Mesenchymal stem cell (in vitro differentiated cells and primary cell): Measurements from ENCODE around the gene GPR26.

Source experiments
- DNase-seq: peaks from one replicate; pipeline ENCODE4 v3.0.0-alpha.2; 2013
- H2AFZ ChIP-seq: one replicate; pipeline ENCODE4 v1.6.1; 2013; ENCODE audit warnings: low read depth, mild to moderate bottlenecking, control low read depth, inconsistent platforms, low read length, moderate library complexity
- H2AK5ac ChIP-seq: 2 replicates; pipeline ENCODE4 v1.6.1; 2013; ENCODE audit warnings: low read length, moderate library complexity, mild to moderate bottlenecking, inconsistent platforms; ENCODE audit not compliant: severe bottlenecking
- H2BK120ac ChIP-seq: one replicate; pipeline ENCODE4 v1.6.1; 2013; ENCODE audit warnings: low read depth, mild to moderate bottlenecking, inconsistent platforms, low read length, moderate library complexity
- H2BK12ac ChIP-seq, 2 experiments: one replicate each; pipeline ENCODE4 v1.6.1; 2013; ENCODE audit warnings: inconsistent platforms in 2 of 2, low read length in 2 of 2, mild to moderate bottlenecking in 2 of 2, moderate library complexity in 2 of 2, control low read depth in 1 of 2
- H2BK15ac ChIP-seq: one replicate; pipeline ENCODE4 v1.6.1; 2013; ENCODE audit warnings: mild to moderate bottlenecking, low read depth, inconsistent platforms; ENCODE audit not compliant: poor library complexity, severe bottlenecking
- H2BK5ac ChIP-seq: 2 replicates; pipeline ENCODE4 v1.6.1; 2013; ENCODE audit warnings: low read depth, mild to moderate bottlenecking, low read length, control low read depth, inconsistent platforms; ENCODE audit not compliant: poor library complexity, severe bottlenecking
- H3K14ac ChIP-seq, 2 experiments: one replicate each; pipeline ENCODE4 v1.6.1; 2013; ENCODE audit warnings: inconsistent platforms in 2 of 2, low read length in 2 of 2, control low read depth in 1 of 2, mild to moderate bottlenecking in 1 of 2, moderate library complexity in 1 of 2
- H3K18ac ChIP-seq, 2 experiments: one replicate each; pipeline ENCODE4 v1.6.1; 2013; ENCODE audit warnings: inconsistent platforms in 2 of 2, low read length in 2 of 2, control low read depth in 1 of 2, low read depth in 1 of 2, mild to moderate bottlenecking in 1 of 2
- H3K23ac ChIP-seq, 2 experiments: one replicate each; pipeline ENCODE4 v1.6.1; 2013; ENCODE audit warnings: inconsistent platforms in 2 of 2, low read length in 2 of 2, mild to moderate bottlenecking in 2 of 2, moderate library complexity in 2 of 2, control low read depth in 1 of 2
- H3K27ac ChIP-seq: 2 replicates; pipeline ENCODE4 v1.5.1; 2013; ENCODE audit warnings: mild to moderate bottlenecking, moderate library complexity, low read length, control low read depth, inconsistent platforms; ENCODE audit not compliant: poor library complexity, severe bottlenecking
- H3K27me3 ChIP-seq, 2 experiments: 2 replicates each; pipeline versions ENCODE4 v1.6.1 to v1.7.0; 2013; ENCODE audit warnings: low read length in 2 of 2, mild to moderate bottlenecking in 2 of 2, moderate library complexity in 2 of 2, control low read depth in 1 of 2, inconsistent platforms in 1 of 2; ENCODE audit not compliant: control insufficient read depth in 1 of 2, insufficient read depth in 1 of 2
- H3K36me3 ChIP-seq, 2 experiments: 2 replicates each; pipeline versions ENCODE4 v1.6.1 to v1.7.0; 2013; ENCODE audit warnings: low read length in 2 of 2, control low read depth in 1 of 2, inconsistent platforms in 1 of 2, low read depth in 1 of 2, mild to moderate bottlenecking in 1 of 2; ENCODE audit not compliant: insufficient read depth in 2 of 2, control insufficient read depth in 1 of 2
- H3K4ac ChIP-seq, 2 experiments: one replicate each; pipeline ENCODE4 v1.6.1; 2013; ENCODE audit warnings: inconsistent platforms in 2 of 2, low read length in 2 of 2, mild to moderate bottlenecking in 2 of 2, moderate library complexity in 2 of 2, control low read depth in 1 of 2, low read depth in 1 of 2
- H3K4me1 ChIP-seq: 2 replicates; pipeline ENCODE4 v1.6.1; 2013; ENCODE audit warnings: low read depth, low read length, control low read depth; ENCODE audit not compliant: control insufficient read depth, insufficient read depth
- H3K4me2 ChIP-seq: 2 replicates; pipeline ENCODE4 v1.6.1; 2013; ENCODE audit warnings: low read length, mild to moderate bottlenecking, inconsistent platforms; ENCODE audit not compliant: poor library complexity, severe bottlenecking
- H3K4me3 ChIP-seq, 2 experiments: 2 replicates each; pipeline versions ENCODE4 v1.5.1 to v1.7.0; 2013; ENCODE audit warnings: low read length in 2 of 2, mild to moderate bottlenecking in 2 of 2, control low read depth in 1 of 2, low read depth in 1 of 2; ENCODE audit not compliant: insufficient read depth in 1 of 2
- H3K79me1 ChIP-seq: replicated peaks from 2 replicates; pipeline ENCODE4 v1.6.1; 2013; ENCODE audit warnings: mild to moderate bottlenecking, control low read depth, low read length, inconsistent platforms; ENCODE audit not compliant: poor library complexity, severe bottlenecking
- H3K9ac ChIP-seq: 2 replicates; pipeline ENCODE4 v1.7.0; 2013; ENCODE audit warnings: mild to moderate bottlenecking, low read length, moderate library complexity
- H3K9me3 ChIP-seq: 2 replicates; pipeline ENCODE4 v1.7.0; 2013; ENCODE audit warnings: mild to moderate bottlenecking, low read length; ENCODE audit not compliant: control insufficient read depth
- H4K8ac ChIP-seq: one replicate; pipeline ENCODE4 v1.6.1; 2013; ENCODE audit warnings: inconsistent platforms, mild to moderate bottlenecking, low read length, moderate library complexity
- H4K91ac ChIP-seq: one replicate; pipeline ENCODE4 v1.6.1; 2013; ENCODE audit warnings: mild to moderate bottlenecking, low read length, inconsistent platforms
- WGBS: methylation state at CpG from one replicate; pipeline ENCODE4 v1.1.7; 2013; ENCODE audit warnings: mixed read lengths; 5-methylcytosine and 5-hydroxymethylcytosine counted together

The GPR26 gene

GRCh38 chr10:123645016-123645415 lies 21.1 kb upstream of the GPR26 start:
- no peak overlapping the region for H3K4me2 ChIP-seq
- no peaks in the 10 kb centered on the region for H3K9me3 ChIP-seq
- H3K27me3 ChIP-seq, result peaks cover 0 to 66% of the 10 kb centered on the region in 2 experiments
- no peak overlapping the region for H3K4ac ChIP-seq
- no peak overlapping the region for H2AFZ ChIP-seq
- no peak for DNase-seq
- H4K91ac ChIP-seq, result no peak overlapping the region
- H3K4me3 ChIP-seq, result no peak overlapping the region
- H3K4me1 ChIP-seq, result no peaks in the 10 kb centered on the region
- H2BK12ac ChIP-seq, result no peak overlapping the region
- H2BK5ac ChIP-seq, result no peak overlapping the region
- H2BK15ac ChIP-seq, result no peak overlapping the region
- no peak overlapping the region for H4K8ac ChIP-seq
- H3K18ac ChIP-seq, result no peak overlapping the region
- H3K79me1 ChIP-seq, result no peaks in the 10 kb centered on the region
- WGBS, result 48% methylated on average over 6 of the region's 6 CpGs
- H3K27ac ChIP-seq, result no peak overlapping the region
- no peak overlapping the region for H3K9ac ChIP-seq
- H3K14ac ChIP-seq, result no peak overlapping the region
- no peak overlapping the region for H2AK5ac ChIP-seq
- H3K36me3 ChIP-seq, result no peaks in the 10 kb centered on the region
- H2BK120ac ChIP-seq, result no peak overlapping the region
- H3K23ac ChIP-seq, result no peak overlapping the region

GRCh38 chr10:123645615-123646014 lies 20.5 kb upstream of the GPR26 start:
- no peak overlapping the region for H3K4me3 ChIP-seq
- H3K9ac ChIP-seq, result no peak overlapping the region
- no peak overlapping the region for H4K8ac ChIP-seq
- no peaks in the 10 kb centered on the region for H3K9me3 ChIP-seq
- H3K18ac ChIP-seq, result no peak overlapping the region
- H2BK120ac ChIP-seq, result no peak overlapping the region
- no peak overlapping the region for H2BK15ac ChIP-seq
- no peaks in the 10 kb centered on the region for H3K4me1 ChIP-seq
- no peak overlapping the region for H2AK5ac ChIP-seq
- no peak overlapping the region for H2AFZ ChIP-seq
- H3K27ac ChIP-seq, result no peak overlapping the region
- no peak overlapping the region for H3K23ac ChIP-seq
- no peak overlapping the region for H3K14ac ChIP-seq
- no peak overlapping the region for H2BK12ac ChIP-seq
- no peaks in the 10 kb centered on the region for H3K79me1 ChIP-seq
- H2BK5ac ChIP-seq, result no peak overlapping the region
- no peak overlapping the region for H3K4ac ChIP-seq
- no peak overlapping the region for H3K4me2 ChIP-seq
- no peak for DNase-seq
- peaks cover 0 to 72% of the 10 kb centered on the region in 2 experiments for H3K27me3 ChIP-seq
- H3K36me3 ChIP-seq, result no peaks in the 10 kb centered on the region
- no peak overlapping the region for H4K91ac ChIP-seq
- 66% methylated on average over 10 of the region's 10 CpGs for WGBS

- Histone ChIP-seq H2AK5ac (no peak overlapping the region), H3K36me3 (no peaks in the 10 kb centered on the region), H4K8ac (no peak overlapping the region), H3K14ac (no peak overlapping the region), H2BK12ac (no peak overlapping the region), H2BK120ac (no peak overlapping the region), H3K23ac (no peak overlapping the region), H3K4ac (no peak overlapping the region), H2BK5ac (no peak overlapping the region), H3K9me3 (no peaks in the 10 kb centered on the region), H3K79me1 (no peaks in the 10 kb centered on the region), H2BK15ac (no peak overlapping the region), H3K4me2 (no peak overlapping the region), H4K91ac (peak overlapping the region; percentile 3), H3K4me1 (no peaks in the 10 kb centered on the region), H3K4me3 (no peak overlapping the region), H2AFZ (no peak overlapping the region), H3K27me3 (peaks cover 0 to 87% of the 10 kb centered on the region in 2 experiments), H3K27ac (no peak overlapping the region), H3K18ac (no peak overlapping the region), H3K9ac (no peak overlapping the region)
- no peak for DNase-seq
- WGBS, result 17% methylated on average over 2 of the region's 2 CpGs
Measured at GRCh38 chr10:123648595-123648994, 17.6 kb upstream of the GPR26 start.

- Histone ChIP-seq H3K36me3 (no peaks in the 10 kb centered on the region), H4K8ac (no peak overlapping the region), H3K27ac (no peak overlapping the region), H3K18ac (no peak overlapping the region), H2BK5ac (no peak overlapping the region), H3K23ac (no peak overlapping the region), H3K14ac (no peak overlapping the region), H3K4me3 (no peak overlapping the region), H2AFZ (no peak overlapping the region), H4K91ac (no peak overlapping the region), H3K9ac (no peak overlapping the region), H2BK120ac (no peak overlapping the region), H2AK5ac (no peak overlapping the region), H3K9me3 (no peaks in the 10 kb centered on the region), H3K4me1 (no peaks in the 10 kb centered on the region), H3K4me2 (no peak overlapping the region), H3K4ac (no peak overlapping the region), H3K27me3 (peaks cover 0 to 80% of the 10 kb centered on the region in 2 experiments), H3K79me1 (no peaks in the 10 kb centered on the region), H2BK12ac (no peak overlapping the region), H2BK15ac (no peak overlapping the region)
- 65% methylated on average over 3 of the region's 4 CpGs for WGBS
- DNase-seq, result no peak
Measured at GRCh38 chr10:123649676-123650075, 16.5 kb upstream of the GPR26 start.
